ENCODE measurements around the gene MMP11.

DNA sequence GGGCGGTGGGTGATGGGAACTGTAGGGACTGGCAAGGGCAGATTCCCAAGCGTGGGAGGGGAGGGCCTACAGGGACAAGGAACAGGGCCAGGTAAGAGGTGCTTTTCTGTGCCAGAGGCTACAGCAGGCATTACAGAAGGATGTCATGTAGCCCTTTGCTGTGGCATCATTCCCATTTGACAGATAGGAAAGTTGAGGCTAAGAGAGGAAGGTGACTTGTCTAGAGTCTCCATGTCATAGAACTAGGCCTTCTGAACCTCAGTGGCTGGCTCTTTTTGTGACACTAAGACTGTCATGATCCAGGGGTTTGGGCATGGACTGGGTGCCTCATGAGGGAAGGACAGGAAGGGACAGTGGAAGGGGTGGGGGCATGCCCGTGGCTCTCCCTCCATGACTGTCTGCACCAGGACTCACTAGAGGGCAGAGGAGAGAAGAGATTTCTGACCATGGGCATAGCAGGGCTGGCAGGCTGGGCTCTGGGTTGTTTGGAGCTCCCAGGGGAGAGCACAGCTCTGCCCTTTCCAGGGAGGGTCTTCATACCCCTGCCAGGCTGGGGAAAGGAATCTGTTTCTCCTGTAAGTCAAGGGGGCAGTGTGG lies 3.2 kb downstream of the MMP11 start:
- TF ChIP-seq CTCF (conservative IDR thresholded peaks at IDR 0.05) (no peak), ZFX (IDR thresholded peaks at IDR 0.05) (no peak)

Measured in C4-2B (cell line).